Hepatocyte (in vitro differentiated cells): ENCODE data around the gene CD40. TPM values are rescaled to one million over a fixed set of nuclear protein-coding genes. Genes with fewer than 3 reads are reported as not detected.

Source experiments
- DNase-seq: peaks from one replicate; pipeline ENCODE4 v3.0.0-alpha.2; 2016; ENCODE audit warnings: low spot score
- H2AFZ ChIP-seq: fragments of 200-600 bp; sonication (generic); 2 replicates; pipeline ENCODE4 v1.6.0; 2016; ENCODE audit warnings: antibody characterized with exemption, mild to moderate bottlenecking
- H3K27ac ChIP-seq: fragments of 200-600 bp; sonication (generic); 2 replicates; pipeline ENCODE4 v1.5.1; 2016; ENCODE audit warnings: mild to moderate bottlenecking
- H3K27me3 ChIP-seq: fragments of 200-600 bp; sonication (generic); 2 replicates; pipeline ENCODE4 v1.6.1; 2016
- H3K36me3 ChIP-seq: fragments of 200-600 bp; sonication (generic); replicated peaks from 2 replicates; pipeline ENCODE4 v1.5.1; 2016; ENCODE audit warnings: low read depth; ENCODE audit not compliant: insufficient read depth
- H3K4me1 ChIP-seq: fragments of 200-600 bp; sonication (generic); 2 replicates; pipeline ENCODE4 v1.5.1; 2016; ENCODE audit warnings: mild to moderate bottlenecking, moderate library complexity; ENCODE audit not compliant: insufficient read depth
- H3K4me2 ChIP-seq: fragments of 200-600 bp; sonication (generic); 2 replicates; pipeline ENCODE4 v1.6.0; 2016
- H3K4me3 ChIP-seq: fragments of 200-600 bp; sonication (generic); 2 replicates; pipeline ENCODE4 v1.5.1; 2016; ENCODE audit warnings: mild to moderate bottlenecking
- H3K79me2 ChIP-seq: fragments of 200-600 bp; sonication (generic); 2 replicates; pipeline ENCODE4 v1.6.0; 2017; ENCODE audit warnings: mild to moderate bottlenecking
- H3K9me2 ChIP-seq: fragments of 200-600 bp; sonication (generic); replicated peaks from 2 replicates; pipeline ENCODE4 v1.6.0; 2017; ENCODE audit warnings: mild to moderate bottlenecking; ENCODE audit not compliant: insufficient read depth
- H3K9me3 ChIP-seq: fragments of 200-600 bp; sonication (generic); 2 replicates; pipeline ENCODE4 v1.5.1; 2016; ENCODE audit warnings: low read depth, mild to moderate bottlenecking
- H4K20me1 ChIP-seq: fragments of 200-600 bp; sonication (generic); 2 replicates; pipeline ENCODE4 v1.6.0; 2016; ENCODE audit warnings: mild to moderate bottlenecking; ENCODE audit not compliant: insufficient read depth, poor library complexity, severe bottlenecking
- EZH2 ChIP-seq: fragments of 200-600 bp; sonication (generic); IDR thresholded peaks from 2 replicates; pipeline ENCODE4 v1.6.1; 2016; ENCODE audit warnings: antibody characterized with exemption, mild to moderate bottlenecking, borderline replicate concordance
- EZH2phosphoT487 ChIP-seq: fragments of 200-600 bp; sonication (generic); IDR thresholded peaks from one replicate; pipeline ENCODE4 v1.6.1; 2018; ENCODE audit warnings: antibody characterized with exemption, mild to moderate bottlenecking, low read depth, moderate library complexity; ENCODE audit not compliant: unreplicated experiment, severe bottlenecking
- WGBS: methylation state at CpG from one replicate; pipeline ENCODE4 v1.1.6; 2016; ENCODE audit warnings: low lambda C conversion rate; ENCODE audit errors: missing lambda C conversion rate; 5-methylcytosine and 5-hydroxymethylcytosine counted together
- polyA plus RNA-seq: library from polyadenylated mRNA; unstranded; fragments of >200 nt; fragmentation: Nextera tagmentation; extraction: Ambion mirVana; gene quantifications from 2 replicates; pipeline ENCODE4 v1.2.1, GENCODE V29; 2016
- total RNA-seq: library from RNA; depleted of rRNA; stranded (reverse); fragments of >200 nt; gene quantifications from 2 replicates; pipeline ENCODE4 v1.2.3, GENCODE V29; 2014
- TF ChIP-seq, protein P1 (sequence below): fragments of 200-600 bp; sonication (generic); IDR thresholded peaks from 2 replicates; pipeline ENCODE4 v1.5.1; 2016; ENCODE audit warnings: antibody characterized with exemption, mild to moderate bottlenecking; ENCODE audit not compliant: poor library complexity

Gene CD40
- total and polyA plus RNA-seq, 2 experiments from 2014 or later = 3.2 to 8.0 TPM

DNA sequence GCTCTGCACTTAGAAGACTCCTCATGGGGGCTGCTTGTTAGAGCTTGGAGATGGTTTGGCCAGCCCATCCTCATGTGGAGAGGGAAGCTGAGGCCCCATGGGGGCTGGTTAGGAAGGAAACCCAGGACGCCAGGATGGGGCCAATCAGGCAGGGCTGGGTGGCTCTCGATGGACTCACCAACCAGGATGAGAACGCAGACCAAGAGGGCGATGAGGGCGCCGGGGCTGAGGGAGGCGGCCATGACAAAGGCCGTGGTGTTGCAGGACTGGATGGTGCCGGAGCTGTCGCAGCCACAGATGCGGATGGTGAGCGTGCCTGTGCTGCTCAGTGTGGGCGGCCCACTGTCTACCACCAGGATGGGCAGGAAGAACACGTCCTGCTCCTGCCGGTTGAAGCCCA lies 59.7 kb downstream of the CD40 start:
- Histone ChIP-seq H3K4me2 (no peak overlapping the region), H3K4me3 (no peak overlapping the region), H2AFZ (no peak overlapping the region), H3K27ac (no peak overlapping the region), H3K27me3 (peaks cover 43% of the 10 kb centered on the region), H4K20me1 (no peaks in the 10 kb centered on the region), H3K9me2 (no peaks in the 10 kb centered on the region), H3K79me2 (no peaks in the 10 kb centered on the region), H3K4me1 (no peaks in the 10 kb centered on the region), H3K9me3 (no peaks in the 10 kb centered on the region), H3K36me3 (no peaks in the 10 kb centered on the region)
- TF ChIP-seq, protein P1, sequence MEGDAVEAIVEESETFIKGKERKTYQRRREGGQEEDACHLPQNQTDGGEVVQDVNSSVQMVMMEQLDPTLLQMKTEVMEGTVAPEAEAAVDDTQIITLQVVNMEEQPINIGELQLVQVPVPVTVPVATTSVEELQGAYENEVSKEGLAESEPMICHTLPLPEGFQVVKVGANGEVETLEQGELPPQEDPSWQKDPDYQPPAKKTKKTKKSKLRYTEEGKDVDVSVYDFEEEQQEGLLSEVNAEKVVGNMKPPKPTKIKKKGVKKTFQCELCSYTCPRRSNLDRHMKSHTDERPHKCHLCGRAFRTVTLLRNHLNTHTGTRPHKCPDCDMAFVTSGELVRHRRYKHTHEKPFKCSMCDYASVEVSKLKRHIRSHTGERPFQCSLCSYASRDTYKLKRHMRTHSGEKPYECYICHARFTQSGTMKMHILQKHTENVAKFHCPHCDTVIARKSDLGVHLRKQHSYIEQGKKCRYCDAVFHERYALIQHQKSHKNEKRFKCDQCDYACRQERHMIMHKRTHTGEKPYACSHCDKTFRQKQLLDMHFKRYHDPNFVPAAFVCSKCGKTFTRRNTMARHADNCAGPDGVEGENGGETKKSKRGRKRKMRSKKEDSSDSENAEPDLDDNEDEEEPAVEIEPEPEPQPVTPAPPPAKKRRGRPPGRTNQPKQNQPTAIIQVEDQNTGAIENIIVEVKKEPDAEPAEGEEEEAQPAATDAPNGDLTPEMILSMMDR = no peak
- TF ChIP-seq EZH2phosphoT487 (no peak), EZH2 (no peak)
- DNase-seq = no peak
- WGBS = 94% methylated on average over 15 of the region's 15 CpGs

DNA sequence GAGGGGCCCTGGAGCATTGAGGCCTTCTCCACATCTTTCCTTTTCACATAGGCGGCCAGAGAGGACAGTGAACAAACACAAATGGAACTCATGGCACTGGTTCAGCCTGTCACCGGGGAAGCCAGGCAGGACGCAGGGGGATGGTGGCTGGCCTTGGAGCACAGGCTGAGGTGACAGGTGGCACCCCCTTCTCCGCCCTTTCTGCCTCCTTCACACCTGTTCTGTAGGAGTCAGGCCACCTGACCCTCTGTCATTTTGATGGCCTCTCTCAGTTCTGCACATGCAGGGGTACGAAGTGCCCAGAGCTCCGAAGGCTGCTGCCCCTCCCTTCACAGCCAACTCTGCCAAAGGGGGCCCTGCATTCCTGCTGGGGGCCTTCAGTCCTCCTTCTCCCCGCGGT lies 60.8 kb downstream of the CD40 start:
- H3K4me3 ChIP-seq = no peak overlapping the region
- no peak overlapping the region for H2AFZ ChIP-seq
- no peak overlapping the region for H3K4me2 ChIP-seq
- H3K36me3 ChIP-seq = no peaks in the 10 kb centered on the region
- H3K9me3 ChIP-seq = no peaks in the 10 kb centered on the region
- no peak for DNase-seq
- no peaks in the 10 kb centered on the region for H3K9me2 ChIP-seq
- TF ChIP-seq EZH2 (no peak), EZH2phosphoT487 (no peak)
- TF ChIP-seq, protein P1 = no peak
- H3K27ac ChIP-seq = no peak overlapping the region
- H4K20me1 ChIP-seq = no peaks in the 10 kb centered on the region
- H3K79me2 ChIP-seq = no peaks in the 10 kb centered on the region
- no peaks in the 10 kb centered on the region for H3K4me1 ChIP-seq
- peaks cover 32% of the 10 kb centered on the region for H3K27me3 ChIP-seq
- 79% methylated on average over 8 of the region's 8 CpGs for WGBS

Other genes with a start within 250 kb of the CD40 start
- 6.4 and 6.9 TPM in 2 replicates for gene ZSWIM1, start 237.1 kb upstream of the CD40 start, total RNA-seq
- gene ZSWIM1, start 237.1 kb upstream of the CD40 start, polyA plus RNA-seq = 4.7 and 5.0 TPM in 2 replicates
- gene SPATA25, start 230.7 kb upstream of the CD40 start, total RNA-seq = 5.6 TPM in 1 of 2 replicates, not detected in the other
- gene SPATA25, start 230.7 kb upstream of the CD40 start, polyA plus RNA-seq = 0.41 and 1.4 TPM in 2 replicates
- 11.1 and 12.8 TPM in 2 replicates for gene NEURL2, start 227.1 kb upstream of the CD40 start, total RNA-seq
- gene NEURL2, start 227.1 kb upstream of the CD40 start, polyA plus RNA-seq = 11.7 and 11.8 TPM in 2 replicates
- 401 and 425 TPM in 2 replicates for gene CTSA, start 227.0 kb upstream of the CD40 start, total RNA-seq
- 716 and 724 TPM in 2 replicates for gene CTSA, start 227.0 kb upstream of the CD40 start, polyA plus RNA-seq
- 144 and 176 TPM in 2 replicates for gene PLTP, start 206.2 kb upstream of the CD40 start, total RNA-seq
- gene PLTP, start 206.2 kb upstream of the CD40 start, polyA plus RNA-seq = 623 and 823 TPM in 2 replicates
- 9.7 and 11.8 TPM in 2 replicates for gene PCIF1, start 183.6 kb upstream of the CD40 start, total RNA-seq
- 26.0 and 32.4 TPM in 2 replicates for gene PCIF1, start 183.6 kb upstream of the CD40 start, polyA plus RNA-seq
- gene ZNF335, start 146.1 kb upstream of the CD40 start, total RNA-seq = 10.8 and 14.9 TPM in 2 replicates
- gene ZNF335, start 146.1 kb upstream of the CD40 start, polyA plus RNA-seq = 12.6 and 23.7 TPM in 2 replicates
- 1.3 and 2.6 TPM in 2 replicates for gene MMP9, start 109.4 kb upstream of the CD40 start, total RNA-seq
- 4.8 and 7.7 TPM in 2 replicates for gene MMP9, start 109.4 kb upstream of the CD40 start, polyA plus RNA-seq
- 0.57 TPM in 1 of 2 replicates, not detected in the other for gene SLC12A5, start 89.1 kb upstream of the CD40 start, total RNA-seq
- gene SLC12A5, start 89.1 kb upstream of the CD40 start, polyA plus RNA-seq = 3.1 and 4.3 TPM in 2 replicates
- 24.0 and 25.6 TPM in 2 replicates for gene NCOA5, start 28.4 kb upstream of the CD40 start, total RNA-seq
- gene NCOA5, start 28.4 kb upstream of the CD40 start, polyA plus RNA-seq = 24.1 and 26.2 TPM in 2 replicates
- gene CDH22, start 190.2 kb downstream of the CD40 start, total RNA-seq = not detected in 2 replicates
- 0.15 TPM in 1 of 2 replicates, not detected in the other for gene CDH22, start 190.2 kb downstream of the CD40 start, polyA plus RNA-seq